Sigmoid colon (tissue), 7 donors: ENCODE results near the gene ZMYM3. TPM values are rescaled to one million over a fixed set of nuclear protein-coding genes. Genes with fewer than 3 reads are reported as not detected.

Experiments used
- DNase-seq: peaks from one replicate; pipeline ENCODE4 v3.0.0-alpha.2; 2019
- H3K27ac ChIP-seq, 4 donors: fragments of 200-600 bp; sonication (generic); one replicate each; pipeline ENCODE4 v1.5.1; 2016 to 2019; ENCODE audit warnings: mild to moderate bottlenecking in 1 of 4
- H3K27me3 ChIP-seq, 3 donors: fragments of 200-600 bp; sonication (generic); one replicate each; pipeline ENCODE4 v1.5.1; 2019; ENCODE audit warnings: mild to moderate bottlenecking in 1 of 3
- H3K36me3 ChIP-seq, 4 donors: fragments of 200-600 bp; sonication (generic); one replicate each; pipeline ENCODE4 v1.5.1; 2016 to 2019
- H3K4me1 ChIP-seq, 4 donors: fragments of 200-600 bp; sonication (generic); one replicate each; pipeline ENCODE4 v1.5.1; 2017 to 2019
- H3K4me3 ChIP-seq, 4 donors: fragments of 200-600 bp; sonication (generic); one replicate each; pipeline ENCODE4 v1.5.1; 2017 to 2019; ENCODE audit warnings: mild to moderate bottlenecking in 2 of 4, moderate library complexity in 1 of 4
- H3K9me3 ChIP-seq, 4 donors: fragments of 200-600 bp in 3 of 4; sonication (generic) in 3 of 4; one replicate each; pipeline versions ENCODE4 v1.5.1 to v1.6.1; 2013 to 2019
- EP300 ChIP-seq, 4 donors: sonication (generic); formaldehyde crosslinking; IDR thresholded peaks; one replicate each; pipeline ENCODE4 v1.6.1; 2017; ENCODE audit warnings: antibody characterized with exemption in 4 of 4
- POLR2A ChIP-seq, 2 donors: fragments of 450-650 bp; IDR thresholded peaks; one replicate each; pipeline ENCODE4 v1.6.1; 2016; ENCODE audit warnings: antibody characterized with exemption in 2 of 2, mild to moderate bottlenecking in 2 of 2, moderate library complexity in 2 of 2
- POLR2AphosphoS5 ChIP-seq, 4 donors: sonication (generic); formaldehyde crosslinking; IDR thresholded peaks; one replicate each; pipeline ENCODE4 v1.6.1; 2017; ENCODE audit warnings: antibody characterized with exemption in 4 of 4
- WGBS, 2 donors: extraction: QIAGEN DNeasy Blood & Tissue Kit; methylation state at CpG; one replicate each; pipeline ENCODE4 v1.1.7; 2013; 5-methylcytosine and 5-hydroxymethylcytosine counted together
- intact Hi-C: fragments of 100-400 bp; cut with DNase I; formaldehyde crosslinking; loops from one replicate; pipeline ENCODE4 v1.15.1; 2023
- polyA plus RNA-seq, 3 donors: library from polyadenylated mRNA; stranded (reverse); fragments of 200-250 nt; gene quantifications; one replicate each; pipeline ENCODE4 v1.2.3, GENCODE V29; 2013
- total RNA-seq, 4 donors: library from RNA; depleted of rRNA; stranded (reverse); fragments of >200 nt; gene quantifications; one replicate each; pipeline ENCODE4 v1.1.0, GENCODE V29; 2016
- TF ChIP-seq, protein P1 (sequence below), 4 experiments: fragments of 450-650 bp in 3 of 4; fragments of 200-600 bp in 1 of 4; IDR thresholded peaks; one replicate each; pipeline ENCODE4 v1.5.1; 2016 to 2019; ENCODE audit warnings: antibody characterized with exemption in 4 of 4, mild to moderate bottlenecking in 3 of 4, moderate library complexity in 2 of 4
- donor health status: healthy with polysubstance abuse.
- donor health status: Bipolar disorder and iron deficiency.
- donor health status: healthy.

The ZMYM3 gene
- total and polyA plus RNA-seq, 7 donors = 2.4 to 23.5 (median 12.4) TPM

DNA sequence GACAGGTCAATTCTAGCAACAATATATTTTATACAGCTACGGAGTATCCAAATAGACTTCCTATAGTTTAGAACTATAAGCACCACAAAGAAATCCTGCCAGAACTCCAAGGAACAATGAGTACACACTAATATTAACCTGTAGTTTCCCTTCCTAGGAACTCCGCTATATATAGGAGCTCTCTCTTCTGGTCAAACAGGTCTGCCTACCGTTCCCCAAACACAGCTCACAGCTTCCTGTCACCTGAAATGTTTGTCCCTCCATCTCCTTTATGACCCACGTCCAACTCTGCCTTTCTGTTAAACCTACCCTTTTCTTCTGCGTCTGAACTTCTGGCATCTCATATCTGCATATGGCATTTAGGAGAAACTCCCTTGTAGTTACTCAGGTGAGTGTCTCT is 41.4 kb downstream of the ZMYM3 start:
- H3K9me3 ChIP-seq = no peaks in the 10 kb centered on the region
- intact Hi-C loops = no loop called here

DNA sequence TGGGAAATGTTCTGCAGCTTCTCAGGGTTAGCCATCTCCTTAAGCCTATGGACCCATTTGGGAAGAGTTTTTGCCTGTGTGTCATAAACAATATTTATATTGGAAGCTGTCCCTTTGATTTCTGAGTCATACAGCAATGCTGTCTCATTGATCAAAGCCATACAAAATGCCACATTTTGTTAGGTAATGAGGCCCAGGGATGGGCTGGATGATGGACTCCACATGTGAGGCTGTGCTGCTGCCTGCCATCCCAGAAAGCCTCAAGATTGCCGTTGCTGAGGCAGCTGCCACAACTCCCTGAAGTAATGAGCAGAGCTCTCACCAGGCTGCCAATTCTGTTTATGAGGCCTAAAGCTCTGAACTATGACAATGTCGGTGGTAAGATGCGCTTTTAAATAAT is 43.1 kb downstream of the ZMYM3 start:
- Histone ChIP-seq H3K4me3 (no peak overlapping the region), H3K27ac (no peak overlapping the region), H3K9me3 (no peaks in the 10 kb centered on the region), H3K27me3 (no peaks in the 10 kb centered on the region), H3K36me3 (no peaks in the 10 kb centered on the region), H3K4me1 (no peaks in the 10 kb centered on the region)
- intact Hi-C loops = no loop called here
- no peak for DNase-seq
- TF ChIP-seq EP300 (IDR thresholded peaks at IDR 0.05) = no peak
- no peak for TF ChIP-seq POLR2AphosphoS5 (IDR thresholded peaks at IDR 0.05)
- TF ChIP-seq, protein P1, sequence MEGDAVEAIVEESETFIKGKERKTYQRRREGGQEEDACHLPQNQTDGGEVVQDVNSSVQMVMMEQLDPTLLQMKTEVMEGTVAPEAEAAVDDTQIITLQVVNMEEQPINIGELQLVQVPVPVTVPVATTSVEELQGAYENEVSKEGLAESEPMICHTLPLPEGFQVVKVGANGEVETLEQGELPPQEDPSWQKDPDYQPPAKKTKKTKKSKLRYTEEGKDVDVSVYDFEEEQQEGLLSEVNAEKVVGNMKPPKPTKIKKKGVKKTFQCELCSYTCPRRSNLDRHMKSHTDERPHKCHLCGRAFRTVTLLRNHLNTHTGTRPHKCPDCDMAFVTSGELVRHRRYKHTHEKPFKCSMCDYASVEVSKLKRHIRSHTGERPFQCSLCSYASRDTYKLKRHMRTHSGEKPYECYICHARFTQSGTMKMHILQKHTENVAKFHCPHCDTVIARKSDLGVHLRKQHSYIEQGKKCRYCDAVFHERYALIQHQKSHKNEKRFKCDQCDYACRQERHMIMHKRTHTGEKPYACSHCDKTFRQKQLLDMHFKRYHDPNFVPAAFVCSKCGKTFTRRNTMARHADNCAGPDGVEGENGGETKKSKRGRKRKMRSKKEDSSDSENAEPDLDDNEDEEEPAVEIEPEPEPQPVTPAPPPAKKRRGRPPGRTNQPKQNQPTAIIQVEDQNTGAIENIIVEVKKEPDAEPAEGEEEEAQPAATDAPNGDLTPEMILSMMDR (IDR thresholded peaks at IDR 0.05) = no peak
- no peak for TF ChIP-seq POLR2A (IDR thresholded peaks at IDR 0.05)
- WGBS, 2 donors = 61 to 77% methylated on average over 3 of the region's 3 CpGs

More for the DNA sequence above, 41.4 kb downstream of the ZMYM3 start:
- Histone ChIP-seq H3K4me3 (no peak overlapping the region), H3K27ac (no peak overlapping the region), H3K36me3 (no peaks in the 10 kb centered on the region), H3K27me3 (no peaks in the 10 kb centered on the region), H3K4me1 (no peaks in the 10 kb centered on the region)
- 11 to 57% methylated on average over 5 of the region's 5 CpGs for WGBS, 2 donors
- no peak for DNase-seq
- TF ChIP-seq EP300 (IDR thresholded peaks at IDR 0.05) (no peak), POLR2A (IDR thresholded peaks at IDR 0.05) (no peak)
- TF ChIP-seq, protein P1 (IDR thresholded peaks at IDR 0.05) = no peak

DNA sequence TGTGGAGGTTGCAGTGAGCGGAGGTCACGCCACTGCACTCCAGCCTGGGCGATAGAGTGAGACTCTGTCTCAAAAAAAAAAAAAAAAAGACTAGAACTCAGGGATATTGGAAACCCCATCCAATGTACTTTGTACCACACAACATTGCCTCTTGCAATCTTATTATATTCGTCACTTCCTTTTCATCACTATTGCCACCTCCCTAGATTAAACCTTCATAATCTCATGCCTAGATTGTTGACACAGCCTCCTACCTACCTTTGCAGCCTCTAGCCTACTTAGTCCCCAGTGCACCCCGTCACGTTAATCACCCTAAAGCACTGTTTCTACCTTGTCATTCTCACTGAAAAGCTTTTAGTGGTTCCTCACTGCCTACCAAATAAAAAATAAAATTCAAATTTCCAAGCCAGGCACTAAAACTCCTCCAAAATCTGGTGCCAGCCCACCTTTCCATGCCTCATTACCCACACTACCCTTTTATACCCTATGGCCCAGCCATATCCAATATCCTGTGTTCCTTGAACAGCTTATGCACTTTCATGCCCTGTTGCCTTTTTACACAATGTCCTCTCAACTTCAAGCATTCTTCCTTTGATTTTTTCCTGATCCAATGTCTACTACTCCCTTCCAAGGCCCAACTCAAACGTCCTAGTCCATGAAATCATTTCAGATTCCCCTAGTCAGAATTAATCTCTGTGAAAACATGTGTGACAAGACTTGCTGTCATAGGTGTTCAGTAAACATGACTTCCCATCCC is 54.5 kb downstream of the ZMYM3 start:
- 48 to 87% methylated on average over 7 of the region's 7 CpGs for WGBS, 2 donors
- intact Hi-C loops = no loop called here

DNA sequence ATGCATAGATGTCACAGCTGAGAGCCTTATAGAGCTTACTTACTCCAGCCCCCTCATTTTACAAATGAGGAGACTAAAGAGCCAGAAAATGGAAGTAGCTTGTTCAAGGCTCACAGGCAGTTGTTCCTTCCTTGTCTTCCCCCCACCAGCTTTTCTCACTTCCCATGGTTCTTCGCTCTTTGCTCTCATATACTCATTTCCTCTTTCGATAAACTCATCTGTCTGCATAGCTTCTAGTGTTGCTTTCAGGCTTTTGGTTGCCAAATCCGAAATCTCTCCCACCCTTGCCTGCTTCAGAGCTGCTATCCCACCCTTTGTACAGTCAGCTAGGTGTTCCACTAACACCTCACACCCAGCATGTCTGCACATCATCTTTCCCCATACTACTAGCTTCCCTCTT is 55.9 kb downstream of the ZMYM3 start:
- DNase-seq = no peak
- peak overlapping the region in 1 of 4 donors; percentile 9 for H3K4me3 ChIP-seq
- 46 to 75% methylated on average over 3 of the region's 3 CpGs for WGBS, 2 donors

More for the DNA sequence above, 54.5 kb downstream of the ZMYM3 start:
- Histone ChIP-seq H3K9me3 (no peaks in the 10 kb centered on the region), H3K27ac (no peak overlapping the region), H3K4me3 (no peak overlapping the region), H3K36me3 (no peaks in the 10 kb centered on the region), H3K27me3 (no peaks in the 10 kb centered on the region), H3K4me1 (no peaks in the 10 kb centered on the region)
- no peak for DNase-seq
- TF ChIP-seq, protein P1 (IDR thresholded peaks at IDR 0.05) = no peak
- no peak for TF ChIP-seq POLR2AphosphoS5 (IDR thresholded peaks at IDR 0.05)
- no peak for TF ChIP-seq POLR2A (IDR thresholded peaks at IDR 0.05)
- no peak for TF ChIP-seq EP300 (IDR thresholded peaks at IDR 0.05)

More for the DNA sequence above, 55.9 kb downstream of the ZMYM3 start:
- TF ChIP-seq EP300 (IDR thresholded peaks at IDR 0.05) = no peak
- TF ChIP-seq, protein P1 (IDR thresholded peaks at IDR 0.05) = no peak
- TF ChIP-seq POLR2AphosphoS5 (IDR thresholded peaks at IDR 0.05) = no peak
- TF ChIP-seq POLR2A (IDR thresholded peaks at IDR 0.05) = no peak
- Histone ChIP-seq H3K36me3 (no peaks in the 10 kb centered on the region), H3K27me3 (no peaks in the 10 kb centered on the region), H3K27ac (no peak overlapping the region), H3K4me1 (no peaks in the 10 kb centered on the region), H3K9me3 (no peaks in the 10 kb centered on the region)
- intact Hi-C loops = no loop called here
